WERI-Rb-1 (cell line): ENCODE measurements around the gene COL6A5.

Experiments
- DNase-seq: peaks from one replicate; pipeline ENCODE4 v3.0.0-alpha.2; 2020
- H3K27ac ChIP-seq: fragments of 250-450 bp; sonication (Bioruptor Pico); 2 replicates; pipeline ENCODE4 v1.5.1; 2020; ENCODE audit warnings: mild to moderate bottlenecking, moderate library complexity
- H3K27me3 ChIP-seq: fragments of 250-450 bp; sonication (Bioruptor Pico); 2 replicates; pipeline ENCODE4 v1.5.1; 2021; ENCODE audit warnings: mild to moderate bottlenecking, low read depth, moderate library complexity; ENCODE audit not compliant: insufficient read depth, severe bottlenecking
- H3K36me3 ChIP-seq: fragments of 250-450 bp; sonication (Bioruptor Pico); 2 replicates; pipeline ENCODE4 v1.5.1; 2020; ENCODE audit warnings: mild to moderate bottlenecking, moderate library complexity
- H3K4me3 ChIP-seq: 2 replicates; pipeline ENCODE4 v1.5.1; 2011; ENCODE audit warnings: low read depth, mild to moderate bottlenecking, control low read depth, low read length
- H3K9me3 ChIP-seq: fragments of 250-450 bp; sonication (Bioruptor Pico); 2 replicates; pipeline ENCODE4 v1.5.1; 2021; ENCODE audit warnings: mild to moderate bottlenecking, moderate library complexity; ENCODE audit not compliant: severe bottlenecking
- CTCF ChIP-seq: IDR thresholded peaks from 2 replicates; pipeline ENCODE4 v1.5.1; 2011; ENCODE audit warnings: low read depth, mild to moderate bottlenecking, control low read depth, inconsistent platforms, low read length

Gene COL6A5

GRCh38 chr3:130515755-130516154 is 170.3 kb downstream of the COL6A5 start:
- Histone ChIP-seq H3K27me3 (peaks cover 42% of the 10 kb centered on the region), H3K4me3 (no peak overlapping the region), H3K36me3 (no peaks in the 10 kb centered on the region), H3K9me3 (no peaks in the 10 kb centered on the region), H3K27ac (no peak overlapping the region)
- DNase-seq = no peak
- no peak for TF ChIP-seq CTCF

GRCh38 chr3:130516645-130517512 is 171.4 kb downstream of the COL6A5 start, which contains the start of gene COL6A6:
TSS of gene COL6A6 (plus strand) at chr3:130517177. CDS start at chr3:130560365, 43,188 bp downstream.
- H3K36me3 ChIP-seq = no peaks in the 10 kb centered on the region
- no peaks in the 10 kb centered on the region for H3K9me3 ChIP-seq
- no peak within 1 kb of the TSS for H3K27ac ChIP-seq
- H3K27me3 ChIP-seq = peaks cover 44% of the 10 kb centered on the region
- H3K4me3 ChIP-seq = peak within 1 kb of the TSS; percentile 18
- TF ChIP-seq CTCF = no peak
- DNase-seq = no peak

GRCh38 chr3:130517602-130518001 is 172.1 kb downstream of the COL6A5 start:
- Histone ChIP-seq H3K36me3 (no peaks in the 10 kb centered on the region), H3K27me3 (peaks cover 49% of the 10 kb centered on the region), H3K4me3 (no peak overlapping the region), H3K27ac (no peak overlapping the region), H3K9me3 (no peaks in the 10 kb centered on the region)
- DNase-seq = no peak
- TF ChIP-seq CTCF = no peak

GRCh38 chr3:130519754-130520153 is 174.3 kb downstream of the COL6A5 start:
- H3K4me3 ChIP-seq = no peak overlapping the region
- no peak for TF ChIP-seq CTCF
- H3K9me3 ChIP-seq = no peaks in the 10 kb centered on the region
- H3K27ac ChIP-seq = no peak overlapping the region
- peaks cover 57% of the 10 kb centered on the region for H3K27me3 ChIP-seq
- no peaks in the 10 kb centered on the region for H3K36me3 ChIP-seq
- no peak for DNase-seq

- Histone ChIP-seq H3K36me3 (no peaks in the 10 kb centered on the region), H3K9me3 (no peaks in the 10 kb centered on the region), H3K27me3 (peaks cover 37% of the 10 kb centered on the region), H3K4me3 (no peak overlapping the region), H3K27ac (no peak overlapping the region)
- DNase-seq = no peak
- TF ChIP-seq CTCF = no peak
These were observed 176.9 kb downstream of the COL6A5 start for GRCh38 chr3:130522399-130522798.

GRCh38 chr3:130527426-130527825 is 182.0 kb downstream of the COL6A5 start:
- Histone ChIP-seq H3K4me3 (no peak overlapping the region), H3K27ac (no peak overlapping the region), H3K27me3 (peaks cover 13% of the 10 kb centered on the region), H3K9me3 (no peaks in the 10 kb centered on the region), H3K36me3 (no peaks in the 10 kb centered on the region)
- DNase-seq = no peak
- TF ChIP-seq CTCF = no peak
